Measurements from ENCODE around the gene ZFP36L1. TPM values are rescaled to one million over a fixed set of nuclear protein-coding genes. Genes with fewer than 3 reads are reported as not detected.
A peak's percentile ranks its signal among the peaks of the same experiment; 100 is the strongest.

ZFP36L1 gene
- 10 to 100 TPM; 99.4 to 99.6 TPM for total RNA-seq
- polyA plus RNA-seq (2013, experiment 1 of 2): 215 TPM
- polyA plus RNA-seq (2013, experiment 2 of 2): 172 TPM
- long read RNA-seq, experiment 1, transcript ZFP36L1-202 (2 exons, 3,190 nt): major isoform, 6 of 48 reads
- long read RNA-seq, experiment 1, partial matches to known transcripts: 0 of 48 reads
- long read RNA-seq, experiment 1, other reads (novel, unspliced or antisense): 42 of 48 reads
- long read RNA-seq, experiment 2, transcript ZFP36L1-201 (3 exons, 3,026 nt): minor isoform, 6 of 396 reads
- long read RNA-seq, experiment 2, transcript ZFP36L1-202 (2 exons, 3,190 nt): major isoform, 363 of 396 reads
- long read RNA-seq, experiment 2, partial matches to known transcripts: 1 of 396 reads
- long read RNA-seq, experiment 2, other reads (novel, unspliced or antisense): 24 of 396 reads
- long read RNA-seq, experiment 3, partial matches to known transcripts: 0 of 9 reads
- long read RNA-seq, experiment 3, other reads (novel, unspliced or antisense): 5 of 9 reads
- long read RNA-seq, experiment 4, transcript ZFP36L1-202 (2 exons, 3,190 nt): major isoform, 10 of 11 reads
- long read RNA-seq, experiment 4, partial matches to known transcripts: 0 of 11 reads
- long read RNA-seq, experiment 4, other reads (novel, unspliced or antisense): 0 of 11 reads

GRCh38 chr14:68792979-68793733 is at the start of gene ZFP36L1:
Gene ZFP36L1, minus strand, starts transcription at chr14:68793067. Its CDS starts 129 bp downstream, at chr14:68792938.
- Mint-ChIP-seq H3K36me3 (ENCODE audit: low read depth) (peaks cover 27% of the 10 kb centered on the region), H3K9me3 (no peaks in the 10 kb centered on the region), H3K4me1 (peaks cover 40% of the 10 kb centered on the region), H3K4me3 (peak within 1 kb of the TSS; percentile 100), H3K27me3 (ENCODE audit: insufficient read depth) (no peaks in the 10 kb centered on the region), H3K27ac (peak within 1 kb of the TSS; percentile 100)
- peaks cover 21% of the 10 kb centered on the region for H3K36me3 ChIP-seq (ENCODE audit: control insufficient read depth, insufficient read depth, low read length)
- peaks cover 5% of the 10 kb centered on the region for H3K4me1 ChIP-seq (ENCODE audit: control insufficient read depth, insufficient read depth, low read length)
- WGBS, 2 experiments (ENCODE audit: insufficient coverage in 1 of 2, insufficient read length in 1 of 2): 0% methylated on average over 8 to 50 of the region's 51 CpGs
- no peaks in the 10 kb centered on the region for H3K27me3 ChIP-seq (ENCODE audit: control insufficient read depth, insufficient read depth, low read length, poor library complexity, severe bottlenecking)
- DNase-seq: peak; percentile 97
- H3K27ac ChIP-seq (ENCODE audit: low read depth, low read length): peak within 1 kb of the TSS; percentile 99
- H3K4me3 ChIP-seq (ENCODE audit: low read length): peak within 1 kb of the TSS; percentile 94
- H3K9ac ChIP-seq (ENCODE audit: extremely low read depth, low read length, poor library complexity, severe bottlenecking): peak within 1 kb of the TSS; percentile 96
- H3K9me3 ChIP-seq (ENCODE audit: control insufficient read depth, low read length): no peaks in the 10 kb centered on the region
- no peak for TF ChIP-seq CTCF (conservative IDR thresholded peaks at IDR 0.05)

GRCh38 chr14:68842298-68842697 is 49.4 kb upstream of the ZFP36L1 start:
- no peak for TF ChIP-seq CTCF (conservative IDR thresholded peaks at IDR 0.05)
- Histone ChIP-seq H3K9me3 (ENCODE audit: control insufficient read depth, low read length) (peaks cover 11% of the 10 kb centered on the region), H3K4me1 (ENCODE audit: control insufficient read depth, insufficient read depth, low read length) (no peaks in the 10 kb centered on the region), H3K4me3 (ENCODE audit: low read length) (no peak overlapping the region), H3K27ac (ENCODE audit: low read depth, low read length) (no peak overlapping the region), H3K27me3 (ENCODE audit: control insufficient read depth, insufficient read depth, low read length, poor library complexity, severe bottlenecking) (no peaks in the 10 kb centered on the region), H3K36me3 (ENCODE audit: control insufficient read depth, insufficient read depth, low read length) (no peaks in the 10 kb centered on the region), H3K9ac (ENCODE audit: extremely low read depth, low read length, poor library complexity, severe bottlenecking) (no peak overlapping the region)
- 78 to 86% methylated on average over 1 to 5 of the region's 5 CpGs for WGBS, 2 experiments (ENCODE audit: insufficient coverage in 1 of 2, insufficient read length in 1 of 2)
- Mint-ChIP-seq H3K27me3 (ENCODE audit: insufficient read depth) (peaks cover 10% of the 10 kb centered on the region), H3K4me3 (no peak overlapping the region), H3K27ac (no peak overlapping the region), H3K36me3 (ENCODE audit: low read depth) (no peaks in the 10 kb centered on the region), H3K4me1 (peaks cover 4% of the 10 kb centered on the region), H3K9me3 (peaks cover 10% of the 10 kb centered on the region)
- no peak for DNase-seq

- Histone ChIP-seq H3K4me1 (ENCODE audit: control insufficient read depth, insufficient read depth, low read length) (no peaks in the 10 kb centered on the region), H3K27ac (ENCODE audit: low read depth, low read length) (no peak overlapping the region), H3K27me3 (ENCODE audit: control insufficient read depth, insufficient read depth, low read length, poor library complexity, severe bottlenecking) (no peaks in the 10 kb centered on the region), H3K9me3 (ENCODE audit: control insufficient read depth, low read length) (peaks cover 21% of the 10 kb centered on the region), H3K4me3 (ENCODE audit: low read length) (no peak overlapping the region), H3K9ac (ENCODE audit: extremely low read depth, low read length, poor library complexity, severe bottlenecking) (no peak overlapping the region), H3K36me3 (ENCODE audit: control insufficient read depth, insufficient read depth, low read length) (no peaks in the 10 kb centered on the region)
- H3K27me3 Mint-ChIP-seq (ENCODE audit: insufficient read depth): peaks cover 10% of the 10 kb centered on the region
- H3K27ac Mint-ChIP-seq: no peak overlapping the region
- no peaks in the 10 kb centered on the region for H3K36me3 Mint-ChIP-seq (ENCODE audit: low read depth)
- peaks cover 4% of the 10 kb centered on the region for H3K4me1 Mint-ChIP-seq
- no peak overlapping the region for H3K4me3 Mint-ChIP-seq
- no peak for TF ChIP-seq CTCF (conservative IDR thresholded peaks at IDR 0.05)
- no peak for DNase-seq
- WGBS, 2 experiments (ENCODE audit: insufficient coverage in 1 of 2, insufficient read length in 1 of 2): 85 to 100% methylated on average over 1 to 4 of the region's 6 CpGs
- H3K9me3 Mint-ChIP-seq: peaks cover 19% of the 10 kb centered on the region
These were observed 48.3 kb upstream of the ZFP36L1 start for GRCh38 chr14:68841016-68841809.
